Measurements from ENCODE around the gene USP46. TPM values are rescaled to one million over a fixed set of nuclear protein-coding genes. Genes with fewer than 3 reads are reported as not detected.

USP46 gene
- total RNA-seq, 1 experiment from 2014 or later, result 3.0 TPM

GRCh38 chr4:52657618-52658501 is 1.2 kb downstream of the USP46 start:
- peak; percentile 36 for DNase-seq (ENCODE audit: low spot score)

- DNase-seq (ENCODE audit: low spot score), result no peak
These were observed 1.8 kb downstream of the USP46 start for GRCh38 chr4:52657292-52657617.

DNA sequence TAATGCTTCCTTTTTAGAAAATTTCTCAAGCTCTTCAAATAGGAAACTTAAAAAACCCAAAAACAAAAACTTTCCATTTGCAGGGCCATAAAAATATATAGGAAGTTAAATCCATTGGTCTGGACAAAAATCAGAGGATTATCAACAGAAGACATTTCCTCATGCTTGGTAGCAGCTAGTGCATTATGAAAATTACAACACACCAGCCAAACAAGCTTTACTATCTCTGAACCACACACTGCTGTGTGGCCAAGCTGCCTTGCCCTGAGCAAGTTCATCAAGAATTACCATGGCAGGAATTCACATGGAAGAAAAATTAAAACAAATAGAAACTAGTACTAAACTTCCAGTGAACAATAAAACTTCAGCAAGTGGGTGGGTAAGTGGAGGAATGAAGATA is 3.6 kb downstream of the USP46 start:
- DNase-seq (ENCODE audit: low spot score), result no peak

- DNase-seq (ENCODE audit: low spot score), result no peak
These were observed 7.0 kb downstream of the USP46 start for GRCh38 chr4:52651996-52652672.

DNA sequence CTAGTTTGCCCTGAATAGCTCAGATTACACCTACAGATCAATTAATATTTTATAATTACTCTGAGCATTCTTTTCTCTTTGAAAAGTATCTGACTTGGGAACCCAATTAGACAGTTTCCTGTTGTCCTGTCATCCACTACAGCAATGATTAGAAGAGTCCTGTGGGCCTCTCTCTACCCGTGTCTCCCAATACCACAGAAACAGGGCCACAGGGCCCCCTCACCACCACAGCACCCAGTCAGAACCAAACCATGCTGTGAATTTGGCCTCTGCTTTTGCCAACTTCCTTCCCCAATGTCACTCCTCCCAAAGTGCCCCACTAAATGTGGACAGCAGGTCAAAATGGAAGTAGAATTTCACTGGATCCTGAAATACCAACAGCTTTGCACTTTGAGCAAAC is 10.3 kb downstream of the USP46 start:
- DNase-seq (ENCODE audit: low spot score), result no peak

GRCh38 chr4:52646741-52647140 is 12.4 kb downstream of the USP46 start:
- no peak for DNase-seq (ENCODE audit: low spot score)

DNA sequence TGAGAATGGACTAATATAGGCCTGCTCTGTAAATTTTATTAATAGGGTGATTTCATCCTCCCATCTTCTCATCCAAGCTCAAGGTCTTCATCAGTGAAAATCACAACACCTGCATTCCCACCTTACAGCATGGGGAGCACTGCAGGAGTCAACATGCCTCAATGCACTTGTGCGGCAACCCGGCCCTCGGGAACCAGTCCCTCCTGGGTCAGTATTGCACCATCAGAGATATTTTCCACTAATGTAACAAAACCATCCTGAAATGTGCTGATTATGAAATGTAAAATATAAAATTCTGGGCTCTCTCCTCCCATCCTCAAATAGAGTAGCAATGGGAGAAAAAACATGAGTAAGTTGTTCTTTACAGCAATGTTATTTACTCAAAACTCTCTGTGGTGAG is 13.0 kb downstream of the USP46 start:
- no peak for DNase-seq (ENCODE audit: low spot score)

DNA sequence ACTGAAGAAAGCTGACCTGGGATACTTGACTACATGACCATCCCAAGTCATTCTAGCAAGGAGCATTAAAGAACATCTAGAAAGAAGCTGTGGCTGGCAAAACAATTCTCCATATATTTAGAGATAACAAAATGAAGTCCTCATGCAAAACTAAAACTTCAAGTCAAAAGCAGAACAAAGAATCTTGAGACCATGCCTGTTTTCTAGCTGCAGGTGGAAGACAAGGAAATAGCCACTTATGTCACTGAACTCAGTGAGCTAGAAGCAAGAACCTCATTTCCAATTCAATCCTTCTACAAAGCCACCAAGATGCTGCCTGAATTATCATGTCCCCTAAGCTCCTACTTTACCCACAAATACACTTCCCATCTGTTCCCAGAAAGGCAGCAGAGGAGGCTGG is 13.8 kb downstream of the USP46 start:
- DNase-seq (ENCODE audit: low spot score), result no peak

GRCh38 chr4:52643785-52644244 is 15.3 kb downstream of the USP46 start:
- DNase-seq (ENCODE audit: low spot score), result no peak

GRCh38 chr4:52643190-52643589 is 15.9 kb downstream of the USP46 start:
- no peak for DNase-seq (ENCODE audit: low spot score)

GRCh38 chr4:52641854-52642563 is 17.1 kb downstream of the USP46 start:
- no peak for DNase-seq (ENCODE audit: low spot score)

DNA sequence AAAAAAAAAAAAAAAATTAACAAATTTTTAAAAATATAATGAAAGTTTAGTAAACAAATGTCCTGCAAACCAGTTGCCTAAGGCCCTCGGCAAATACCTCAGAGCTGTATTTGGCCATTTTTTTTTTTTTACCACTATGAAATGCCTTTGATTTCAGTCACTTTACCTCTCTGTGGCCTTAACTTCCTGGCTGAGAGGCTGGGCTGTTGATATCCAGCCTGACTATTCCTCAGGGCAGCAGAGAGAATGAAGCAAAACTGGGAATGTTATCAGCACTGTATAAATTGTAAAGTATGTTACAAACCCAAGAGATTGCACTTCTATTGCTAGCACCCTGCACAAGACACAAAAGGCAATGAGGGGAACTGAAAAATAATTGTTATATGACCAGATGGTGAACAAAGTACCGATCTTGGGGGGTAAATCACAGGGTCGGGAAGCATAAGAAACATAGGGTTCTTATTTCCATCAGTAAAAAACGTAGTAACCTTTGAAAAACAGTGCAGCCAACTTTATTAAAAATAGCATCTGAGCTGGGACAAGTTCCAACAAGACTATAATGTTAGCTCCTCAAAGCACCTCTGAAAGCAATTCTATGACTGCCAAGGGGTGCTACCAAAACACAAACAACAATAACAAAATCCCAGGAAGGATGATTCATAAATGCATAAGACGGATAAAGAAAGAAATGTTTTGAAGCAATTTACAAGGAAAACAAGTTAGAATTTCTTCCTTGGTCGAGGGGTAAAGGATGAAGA is 18.1 kb downstream of the USP46 start:
- DNase-seq (ENCODE audit: low spot score), result no peak

DNA sequence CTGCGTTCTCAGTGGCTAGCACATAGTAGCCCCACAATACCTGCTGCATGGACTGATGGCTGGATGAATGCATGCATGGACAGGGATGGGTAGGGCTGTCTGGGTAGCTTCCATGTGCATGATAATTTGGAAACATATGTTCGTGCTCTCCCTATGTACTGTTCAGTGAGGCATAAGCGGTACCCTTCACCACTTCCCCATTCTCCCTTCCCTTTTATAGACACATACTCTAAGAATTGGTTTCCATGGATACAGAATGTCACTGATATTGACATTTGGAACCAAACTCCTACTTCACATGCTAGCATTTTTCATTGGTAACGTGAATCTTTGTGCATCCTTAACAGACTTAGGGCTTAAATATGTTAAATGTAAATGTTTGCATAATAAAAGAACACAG is 20.4 kb downstream of the USP46 start:
- DNase-seq (ENCODE audit: low spot score), result no peak

- DNase-seq (ENCODE audit: low spot score), result no peak
These were observed 22.0 kb downstream of the USP46 start for GRCh38 chr4:52637116-52637515.

GRCh38 chr4:52635560-52635959 is 23.5 kb downstream of the USP46 start:
- no peak for DNase-seq (ENCODE audit: low spot score)

GRCh38 chr4:52635130-52635529 is 24.0 kb downstream of the USP46 start:
- DNase-seq (ENCODE audit: low spot score), result no peak

DNA sequence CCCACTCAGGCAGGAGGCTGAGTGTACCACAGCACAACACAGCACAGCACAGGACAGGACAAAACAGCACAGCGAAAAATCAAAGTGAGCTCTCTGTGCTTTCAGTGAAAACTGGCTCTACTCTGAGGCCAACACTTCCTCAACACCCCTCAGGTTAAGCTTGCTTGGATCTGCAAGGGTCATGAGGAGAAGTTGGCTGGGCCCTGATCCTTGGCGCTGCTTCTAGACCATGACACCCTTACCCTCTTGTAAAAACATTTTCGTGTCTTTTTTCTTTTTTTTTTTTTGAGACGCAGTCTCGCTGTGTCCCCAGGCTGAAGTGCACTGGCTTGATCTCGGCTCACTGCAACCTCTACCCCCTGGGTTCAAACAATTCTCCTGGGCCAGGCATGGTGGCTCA is 25.3 kb downstream of the USP46 start:
- no peak for DNase-seq (ENCODE audit: low spot score)

- no peak for DNase-seq (ENCODE audit: low spot score)
These were observed 30.1 kb downstream of the USP46 start for GRCh38 chr4:52628974-52629373.

DNA sequence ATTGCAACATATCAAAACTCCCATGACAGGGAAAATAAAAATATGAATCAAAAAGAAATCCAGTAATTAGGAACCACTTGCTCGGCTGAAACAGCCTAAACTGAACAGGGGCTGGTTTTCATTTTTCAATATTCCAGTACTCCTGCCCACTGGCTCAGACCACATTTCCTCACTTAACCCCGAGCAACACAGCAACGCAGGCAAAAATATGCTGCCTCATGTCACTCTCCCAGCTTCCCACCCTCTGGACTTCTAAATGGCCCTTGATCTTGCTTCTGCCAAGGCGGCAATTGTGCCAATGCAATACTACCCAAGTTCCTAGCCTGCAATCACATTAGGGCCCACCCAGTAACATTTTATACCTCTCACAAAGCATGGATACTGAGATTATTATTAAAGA is 30.6 kb downstream of the USP46 start:
- no peak for DNase-seq (ENCODE audit: low spot score)

- no peak for DNase-seq (ENCODE audit: low spot score)
These were observed 31.2 kb downstream of the USP46 start for GRCh38 chr4:52627876-52628275.

DNA sequence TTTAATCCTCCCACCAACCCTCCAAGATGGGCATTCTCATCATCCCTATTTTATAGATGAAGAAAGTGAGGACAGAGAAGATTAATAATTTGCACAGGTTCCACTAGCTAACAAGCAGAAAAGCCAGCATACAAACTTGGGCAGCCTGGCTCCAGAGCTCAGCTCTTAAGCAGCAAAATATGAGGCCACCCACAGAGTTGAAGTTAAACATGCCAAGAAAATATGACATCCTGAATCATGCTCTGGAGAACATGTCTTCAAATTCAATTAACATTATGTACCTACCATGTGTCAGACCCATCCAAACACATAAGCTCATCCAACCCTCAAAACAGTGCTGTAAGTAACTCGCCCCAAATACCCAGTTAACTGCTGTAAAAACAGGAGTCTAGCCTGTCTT is 33.9 kb downstream of the USP46 start:
- no peak for DNase-seq (ENCODE audit: low spot score)

GRCh38 chr4:52622564-52622963 is 36.5 kb downstream of the USP46 start:
- no peak for DNase-seq (ENCODE audit: low spot score)
